Ishikawa (cell line): ENCODE results near the gene PALM3.

ENCODE experiments used
- CEBPB ChIP-seq: IDR thresholded peaks from 2 replicates; pipeline ENCODE4 v1.6.1; 2012
- CREB1 ChIP-seq: IDR thresholded peaks from 2 replicates; pipeline ENCODE4 v1.6.1; 2012; ENCODE audit warnings: low read depth
- EGR1 ChIP-seq: IDR thresholded peaks from 2 replicates; pipeline ENCODE4 v1.6.1; 2012
- EP300 ChIP-seq: IDR thresholded peaks from 2 replicates; pipeline ENCODE4 v1.6.1; 2012; ENCODE audit warnings: borderline replicate concordance
- NFIC ChIP-seq: IDR thresholded peaks from 2 replicates; pipeline ENCODE4 v1.6.1; 2012
- RAD21 ChIP-seq: IDR thresholded peaks from 2 replicates; pipeline ENCODE4 v1.6.1; 2012; ENCODE audit warnings: low read depth
- TAF1 ChIP-seq: IDR thresholded peaks from 2 replicates; pipeline ENCODE4 v1.6.1; 2012; ENCODE audit warnings: low read depth, mild to moderate bottlenecking
- TEAD4 ChIP-seq: IDR thresholded peaks from 2 replicates; pipeline ENCODE4 v1.6.1; 2012
- YY1 ChIP-seq: IDR thresholded peaks from 2 replicates; pipeline ENCODE4 v1.6.1; 2012; ENCODE audit warnings: low read depth
- ZBTB7A ChIP-seq: IDR thresholded peaks from 2 replicates; pipeline ENCODE4 v1.6.1; 2012; ENCODE audit warnings: low read depth
- TF ChIP-seq, protein P1 (sequence below): IDR thresholded peaks from 2 replicates; pipeline ENCODE4 v1.6.1; 2012
- TF ChIP-seq, protein P2 (sequence below): IDR thresholded peaks from 2 replicates; pipeline ENCODE4 v1.6.1; 2012; ENCODE audit warnings: low read depth, mild to moderate bottlenecking
- TF ChIP-seq, protein P3 (sequence below): IDR thresholded peaks from 2 replicates; pipeline ENCODE4 v1.6.1; 2012

DNA sequence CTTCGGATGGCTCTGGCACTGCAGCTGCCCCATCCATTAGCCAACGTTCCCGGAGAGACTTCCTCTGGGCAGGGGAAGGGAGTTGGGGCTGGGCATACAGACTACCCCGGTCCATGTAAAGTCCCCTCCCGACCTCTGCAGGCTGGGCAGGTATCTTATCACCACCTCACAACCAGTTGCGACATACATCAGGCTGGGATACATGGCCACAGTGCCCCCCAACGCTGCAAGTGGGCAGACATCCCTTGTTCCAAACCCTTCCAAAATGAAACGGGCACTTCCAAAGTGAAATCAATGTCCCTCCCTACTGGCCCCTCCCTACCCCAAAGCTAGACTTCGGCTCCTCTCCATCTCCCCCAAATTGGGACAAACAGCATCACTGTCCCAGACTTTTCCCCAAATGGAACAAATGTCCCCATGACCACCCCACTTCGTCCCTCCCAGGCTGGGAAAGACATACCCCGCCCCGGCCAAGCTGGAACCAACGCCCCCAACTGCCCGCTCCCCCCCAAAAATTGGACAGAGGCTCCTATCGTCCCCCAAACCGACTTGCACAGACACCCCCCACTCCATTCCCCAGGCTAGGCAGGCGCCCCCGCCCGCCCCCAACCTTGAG lies 5.0 kb downstream of the PALM3 start:
- TF ChIP-seq CEBPB (peak; percentile 53; the same call in 1 of the 2 replicates), YY1 (no peak), EP300 (no peak), EGR1 (no peak), TEAD4 (no peak), RAD21 (no peak), ZBTB7A (no peak), TAF1 (no peak), CREB1 (no peak), NFIC (no peak)
- TF ChIP-seq, protein P1, sequence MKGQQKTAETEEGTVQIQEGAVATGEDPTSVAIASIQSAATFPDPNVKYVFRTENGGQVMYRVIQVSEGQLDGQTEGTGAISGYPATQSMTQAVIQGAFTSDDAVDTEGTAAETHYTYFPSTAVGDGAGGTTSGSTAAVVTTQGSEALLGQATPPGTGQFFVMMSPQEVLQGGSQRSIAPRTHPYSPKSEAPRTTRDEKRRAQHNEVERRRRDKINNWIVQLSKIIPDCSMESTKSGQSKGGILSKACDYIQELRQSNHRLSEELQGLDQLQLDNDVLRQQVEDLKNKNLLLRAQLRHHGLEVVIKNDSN, result no peak
- TF ChIP-seq, protein P2, sequence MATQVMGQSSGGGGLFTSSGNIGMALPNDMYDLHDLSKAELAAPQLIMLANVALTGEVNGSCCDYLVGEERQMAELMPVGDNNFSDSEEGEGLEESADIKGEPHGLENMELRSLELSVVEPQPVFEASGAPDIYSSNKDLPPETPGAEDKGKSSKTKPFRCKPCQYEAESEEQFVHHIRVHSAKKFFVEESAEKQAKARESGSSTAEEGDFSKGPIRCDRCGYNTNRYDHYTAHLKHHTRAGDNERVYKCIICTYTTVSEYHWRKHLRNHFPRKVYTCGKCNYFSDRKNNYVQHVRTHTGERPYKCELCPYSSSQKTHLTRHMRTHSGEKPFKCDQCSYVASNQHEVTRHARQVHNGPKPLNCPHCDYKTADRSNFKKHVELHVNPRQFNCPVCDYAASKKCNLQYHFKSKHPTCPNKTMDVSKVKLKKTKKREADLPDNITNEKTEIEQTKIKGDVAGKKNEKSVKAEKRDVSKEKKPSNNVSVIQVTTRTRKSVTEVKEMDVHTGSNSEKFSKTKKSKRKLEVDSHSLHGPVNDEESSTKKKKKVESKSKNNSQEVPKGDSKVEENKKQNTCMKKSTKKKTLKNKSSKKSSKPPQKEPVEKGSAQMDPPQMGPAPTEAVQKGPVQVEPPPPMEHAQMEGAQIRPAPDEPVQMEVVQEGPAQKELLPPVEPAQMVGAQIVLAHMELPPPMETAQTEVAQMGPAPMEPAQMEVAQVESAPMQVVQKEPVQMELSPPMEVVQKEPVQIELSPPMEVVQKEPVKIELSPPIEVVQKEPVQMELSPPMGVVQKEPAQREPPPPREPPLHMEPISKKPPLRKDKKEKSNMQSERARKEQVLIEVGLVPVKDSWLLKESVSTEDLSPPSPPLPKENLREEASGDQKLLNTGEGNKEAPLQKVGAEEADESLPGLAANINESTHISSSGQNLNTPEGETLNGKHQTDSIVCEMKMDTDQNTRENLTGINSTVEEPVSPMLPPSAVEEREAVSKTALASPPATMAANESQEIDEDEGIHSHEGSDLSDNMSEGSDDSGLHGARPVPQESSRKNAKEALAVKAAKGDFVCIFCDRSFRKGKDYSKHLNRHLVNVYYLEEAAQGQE, result no peak
- TF ChIP-seq, protein P3, sequence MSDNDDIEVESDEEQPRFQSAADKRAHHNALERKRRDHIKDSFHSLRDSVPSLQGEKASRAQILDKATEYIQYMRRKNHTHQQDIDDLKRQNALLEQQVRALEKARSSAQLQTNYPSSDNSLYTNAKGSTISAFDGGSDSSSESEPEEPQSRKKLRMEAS, result no peak
